Body of pancreas (tissue), 4 donors: ENCODE measurements around the gene NCL. TPM values are rescaled to one million over a fixed set of nuclear protein-coding genes. Genes with fewer than 3 reads are reported as not detected.

Experiments
- ATAC-seq: fragments of 150-250 bp; one replicate; pipeline ENCODE4 v1.9.1; 2016
- DNase-seq, 4 donors: peaks; one replicate each; pipeline ENCODE4 v3.0.0-alpha.2; 2019
- H3K27ac ChIP-seq, 4 donors: fragments of 200-600 bp; sonication (generic); 1 replicate in 3 of 4; 2 replicates in 1 of 4; pipeline versions ENCODE4 v1.5.1 to v1.6.1; 2016 to 2019; ENCODE audit warnings: mild to moderate bottlenecking in 1 of 4, mixed read lengths in 1 of 4, moderate library complexity in 1 of 4
- H3K27me3 ChIP-seq, 2 donors: fragments of 200-600 bp; sonication (generic); one replicate each; pipeline ENCODE4 v1.6.0; 2016; ENCODE audit warnings: mild to moderate bottlenecking in 1 of 2
- H3K36me3 ChIP-seq, 2 donors: fragments of 200-600 bp; sonication (generic); replicated peaks in 1 of 2; 2 replicates each; pipeline ENCODE4 v1.5.1; 2016; ENCODE audit warnings: low read depth in 2 of 2; ENCODE audit not compliant: insufficient read depth in 1 of 2
- H3K4me1 ChIP-seq: fragments of 200-600 bp; sonication (generic); one replicate; pipeline ENCODE4 v1.6.0; 2016
- H3K4me3 ChIP-seq, 2 donors: fragments of 200-600 bp; sonication (generic); 1 replicate in 1 of 2; 2 replicates in 1 of 2; pipeline ENCODE4 v1.5.1; 2016 to 2019
- H3K9me3 ChIP-seq, 3 donors: fragments of 200-600 bp; sonication (generic); 1 replicate in 2 of 3; 2 replicates in 1 of 3; pipeline ENCODE4 v1.5.1; 2016
- POLR2A ChIP-seq, 3 donors: fragments of 450-650 bp; IDR thresholded peaks; one replicate each; pipeline ENCODE4 v1.6.1; 2016; ENCODE audit warnings: antibody characterized with exemption in 3 of 3, mild to moderate bottlenecking in 2 of 3
- WGBS, 2 donors: methylation state at CpG; one replicate each; pipeline ENCODE4 v1.1.5; 2017; 5-methylcytosine and 5-hydroxymethylcytosine counted together
- intact Hi-C: fragments of 100-400 bp; cut with DNase I; formaldehyde crosslinking; loops from one replicate; pipeline ENCODE4 v1.15.1; 2023
- total RNA-seq, 2 donors: library from RNA; depleted of rRNA; stranded (reverse); fragments of >200 nt; gene quantifications; one replicate each; pipeline ENCODE4 v1.1.0, GENCODE V29; 2016
- TF ChIP-seq, protein P1 (sequence below), 7 experiments: fragments of 450-650 bp in 4 of 7; fragments of 200-600 bp in 3 of 7; sonication (generic) in 3 of 7; IDR thresholded peaks; one replicate each; pipeline ENCODE4 v1.5.1; 2016 to 2019; ENCODE audit warnings: antibody characterized with exemption in 7 of 7

NCL gene
- total RNA-seq, 2 donors from 2014 or later, result 108 to 159 TPM

DNA sequence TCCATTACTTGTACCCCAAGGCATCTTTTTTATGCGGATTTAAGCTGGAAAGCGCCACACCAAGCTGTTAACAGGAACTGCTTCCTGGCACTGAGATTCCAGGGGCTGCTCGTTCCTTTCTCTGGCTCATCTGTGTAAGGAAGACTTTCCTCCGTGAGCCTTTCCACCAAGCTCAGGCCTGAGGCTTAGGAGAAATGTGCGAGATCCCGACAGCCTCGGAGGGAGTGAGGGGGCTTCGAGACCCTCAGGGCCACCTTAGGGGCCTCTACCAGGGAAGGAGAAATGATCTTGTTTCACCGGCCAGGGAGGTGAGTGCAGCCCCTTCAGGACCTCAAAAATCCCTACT, 51.7 kb downstream of the NCL start:
- WGBS, 2 donors, result 28 to 39% methylated on average over 9 of the region's 9 CpGs
- ATAC-seq (no peak), DNase-seq (no peak)
- Histone ChIP-seq H3K9me3 (peaks cover 0 to 3% (median 0%) of the 10 kb centered on the region in 3 donors), H3K27me3 (no peaks in the 10 kb centered on the region), H3K4me3 (no peak overlapping the region), H3K4me1 (peaks cover 70% of the 10 kb centered on the region), H3K36me3 (no peaks in the 10 kb centered on the region), H3K27ac (peak overlapping the region; percentile 75 to 94 (median 86))
- intact Hi-C loops, result loop anchor here (10.0 kb wide), 1 partner anchor 188 kb away; no protein-coding TSS in a partner anchor
- TF ChIP-seq, protein P1, sequence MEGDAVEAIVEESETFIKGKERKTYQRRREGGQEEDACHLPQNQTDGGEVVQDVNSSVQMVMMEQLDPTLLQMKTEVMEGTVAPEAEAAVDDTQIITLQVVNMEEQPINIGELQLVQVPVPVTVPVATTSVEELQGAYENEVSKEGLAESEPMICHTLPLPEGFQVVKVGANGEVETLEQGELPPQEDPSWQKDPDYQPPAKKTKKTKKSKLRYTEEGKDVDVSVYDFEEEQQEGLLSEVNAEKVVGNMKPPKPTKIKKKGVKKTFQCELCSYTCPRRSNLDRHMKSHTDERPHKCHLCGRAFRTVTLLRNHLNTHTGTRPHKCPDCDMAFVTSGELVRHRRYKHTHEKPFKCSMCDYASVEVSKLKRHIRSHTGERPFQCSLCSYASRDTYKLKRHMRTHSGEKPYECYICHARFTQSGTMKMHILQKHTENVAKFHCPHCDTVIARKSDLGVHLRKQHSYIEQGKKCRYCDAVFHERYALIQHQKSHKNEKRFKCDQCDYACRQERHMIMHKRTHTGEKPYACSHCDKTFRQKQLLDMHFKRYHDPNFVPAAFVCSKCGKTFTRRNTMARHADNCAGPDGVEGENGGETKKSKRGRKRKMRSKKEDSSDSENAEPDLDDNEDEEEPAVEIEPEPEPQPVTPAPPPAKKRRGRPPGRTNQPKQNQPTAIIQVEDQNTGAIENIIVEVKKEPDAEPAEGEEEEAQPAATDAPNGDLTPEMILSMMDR (IDR thresholded peaks at IDR 0.05), result peak in 1 of 7 experiments; percentile 2
- TF ChIP-seq POLR2A (IDR thresholded peaks at IDR 0.05), result no peak

DNA sequence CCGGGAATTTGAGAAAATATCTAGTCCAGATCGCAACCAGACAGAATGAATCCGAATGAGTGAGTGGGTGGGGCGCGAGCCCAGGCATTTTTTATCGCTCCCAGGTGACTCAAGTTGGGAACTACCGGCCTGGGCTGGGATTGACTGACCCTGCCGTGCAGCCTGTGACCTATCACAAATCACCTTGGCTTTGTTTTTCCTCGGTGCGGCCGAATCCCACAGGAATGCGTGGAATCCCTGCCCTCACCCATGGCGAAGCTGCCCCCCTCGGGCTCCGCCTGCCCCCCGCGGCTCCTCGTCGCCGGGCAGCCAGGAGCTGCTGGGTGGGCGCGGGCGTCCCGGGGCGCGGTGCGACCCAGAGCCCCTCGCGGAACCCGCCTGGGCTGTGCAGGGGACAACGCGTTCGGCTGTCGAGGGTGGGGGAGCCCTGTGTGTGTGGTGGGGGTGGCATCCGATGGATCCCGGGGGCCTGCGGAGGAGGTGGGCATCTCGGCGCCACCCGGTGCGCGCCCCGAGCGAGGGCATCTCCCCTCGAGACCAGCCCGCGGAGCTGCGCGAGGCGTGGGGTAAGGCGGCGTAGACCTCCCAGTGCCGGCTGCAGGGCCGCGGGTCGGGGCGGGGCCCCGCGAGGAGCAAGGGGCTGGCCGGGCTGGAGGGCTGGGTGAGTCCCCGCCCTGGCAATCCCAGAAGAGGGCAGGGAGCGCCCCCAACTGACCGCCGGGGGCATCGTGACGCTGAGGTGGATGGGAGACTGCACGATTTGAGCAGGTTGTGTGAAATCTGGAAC, 52.3 kb downstream of the NCL start:
- ATAC-seq (peak; percentile 95), DNase-seq (peak; percentile 92 to 94 (median 92))
- Histone ChIP-seq H3K27me3 (no peaks in the 10 kb centered on the region), H3K36me3 (no peaks in the 10 kb centered on the region), H3K9me3 (peaks cover 0 to 3% (median 0%) of the 10 kb centered on the region in 3 donors), H3K4me1 (peaks cover 76% of the 10 kb centered on the region), H3K27ac (peak overlapping the region; percentile 75 to 94 (median 86)), H3K4me3 (peak overlapping the region; percentile 36 to 58)
- TF ChIP-seq, protein P1 (IDR thresholded peaks at IDR 0.05), result peak; percentile 75 to 97 (median 95)
- peak; percentile 49 to 75 (median 67) for TF ChIP-seq POLR2A (IDR thresholded peaks at IDR 0.05)
- intact Hi-C loops, result loop anchor here (10.0 kb wide), 1 partner anchor 187 kb away; no protein-coding TSS in a partner anchor
- 0 to 1% methylated on average over 6 to 63 of the region's 67 CpGs for WGBS, 2 donors

DNA sequence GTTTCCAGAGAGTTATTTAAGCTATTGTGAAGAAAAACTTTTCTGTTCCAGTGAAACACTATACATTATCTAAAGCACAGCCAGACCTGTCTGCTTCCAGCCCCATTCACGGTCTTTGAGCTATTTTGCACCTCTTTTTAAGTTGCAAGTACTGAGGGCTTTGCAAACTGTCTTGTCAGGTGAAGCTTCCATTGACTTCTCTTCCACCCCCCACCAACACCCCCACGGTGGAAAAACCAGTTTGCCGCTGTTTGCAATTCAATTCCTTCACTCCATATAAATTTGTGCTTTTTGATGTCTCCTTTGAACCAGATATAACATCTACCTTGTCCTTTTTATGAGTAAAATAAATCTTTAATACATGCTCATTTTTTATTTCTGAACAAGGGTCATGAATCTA, 53.0 kb downstream of the NCL start:
- Histone ChIP-seq H3K27ac (peak overlapping the region in 3 of 4 donors; percentile 74 to 94 (median 94)), H3K9me3 (peaks cover 0 to 3% (median 0%) of the 10 kb centered on the region in 3 donors), H3K4me1 (peaks cover 84% of the 10 kb centered on the region), H3K27me3 (no peaks in the 10 kb centered on the region), H3K36me3 (no peaks in the 10 kb centered on the region), H3K4me3 (no peak overlapping the region)
- no peak for TF ChIP-seq POLR2A (IDR thresholded peaks at IDR 0.05)
- TF ChIP-seq, protein P1 (IDR thresholded peaks at IDR 0.05), result no peak
- intact Hi-C loops, result loop anchor here (10.0 kb wide), 1 partner anchor 186 kb away; no protein-coding TSS in a partner anchor
- no peak for ATAC-seq
- DNase-seq, result no peak
- 55 to 67% methylated on average over 3 of the region's 3 CpGs for WGBS, 2 donors

DNA sequence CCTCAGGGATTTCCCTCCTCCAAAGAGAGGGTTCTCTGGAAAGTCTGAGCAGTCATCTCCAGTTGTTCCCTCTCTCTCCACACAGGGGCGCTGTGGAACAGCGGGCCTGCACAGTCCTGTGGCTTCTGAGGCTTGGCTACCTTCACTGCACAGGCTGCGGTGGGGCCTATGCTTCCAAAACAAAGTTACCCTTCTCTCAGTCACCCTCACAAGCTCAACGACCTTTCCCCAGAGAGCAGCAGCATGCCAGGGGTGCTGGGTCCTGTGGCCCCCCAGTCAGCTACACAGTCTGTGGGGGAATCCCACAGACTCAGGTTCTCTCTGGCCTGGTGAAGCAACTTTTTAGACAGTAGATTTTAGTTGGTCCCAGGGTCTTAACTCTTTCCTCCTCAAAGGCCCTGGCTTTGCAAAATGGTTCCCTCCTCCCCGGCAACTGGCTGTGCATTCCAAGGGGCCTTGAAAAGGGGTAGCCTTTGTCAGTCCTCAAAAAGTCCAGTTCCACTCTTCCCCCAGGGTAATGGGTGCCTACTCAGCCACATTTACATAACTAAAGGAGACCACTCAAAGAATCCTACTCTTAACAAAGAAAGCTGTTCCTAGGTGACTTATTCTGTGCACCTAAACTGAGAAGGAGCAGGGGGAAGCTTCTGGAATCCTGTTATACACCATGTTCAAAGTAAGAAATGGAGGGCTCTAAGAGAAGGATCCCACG, 53.8 kb downstream of the NCL start:
- intact Hi-C loops, result loop anchor here (10.0 kb wide), 1 partner anchor 186 kb away; no protein-coding TSS in a partner anchor
- peaks cover 91% of the 10 kb centered on the region for H3K4me1 ChIP-seq
- H3K9me3 ChIP-seq, result peaks cover 0 to 3% (median 0%) of the 10 kb centered on the region in 3 donors
- H3K4me3 ChIP-seq, result no peak overlapping the region
- DNase-seq (no peak), ATAC-seq (no peak)
- WGBS, 2 donors, result 70 to 76% methylated on average over 5 to 6 of the region's 6 CpGs
- H3K27me3 ChIP-seq, result no peaks in the 10 kb centered on the region
- H3K36me3 ChIP-seq, result no peaks in the 10 kb centered on the region
- TF ChIP-seq, protein P1 (IDR thresholded peaks at IDR 0.05), result peak in 5 of 7 experiments; percentile 21 to 61 (median 34)
- no peak for TF ChIP-seq POLR2A (IDR thresholded peaks at IDR 0.05)
- H3K27ac ChIP-seq, result peak overlapping the region in 3 of 4 donors; percentile 74 to 94 (median 94)
